Gastrocnemius medialis (tissue), 4 donors: ENCODE data around the gene CXCL13.

Experiments
- POLR2A ChIP-seq, 2 donors: fragments of 450-650 bp; IDR thresholded peaks; one replicate each; pipeline ENCODE4 v1.6.1; 2017; ENCODE audit warnings: antibody characterized with exemption in 2 of 2, mild to moderate bottlenecking in 2 of 2, moderate library complexity in 2 of 2
- TF ChIP-seq, protein P1 (sequence below), 5 experiments: fragments of 450-650 bp in 3 of 5; fragments of 200-600 bp in 2 of 5; sonication (generic) in 2 of 5; IDR thresholded peaks in 4 of 5; conservative IDR thresholded peaks in 1 of 5; 1 replicate in 4 of 5; 2 replicates in 1 of 5; pipeline ENCODE4 v1.5.1; 2016 to 2019; ENCODE audit warnings: antibody characterized with exemption in 5 of 5, mild to moderate bottlenecking in 3 of 5, moderate library complexity in 3 of 5

DNA sequence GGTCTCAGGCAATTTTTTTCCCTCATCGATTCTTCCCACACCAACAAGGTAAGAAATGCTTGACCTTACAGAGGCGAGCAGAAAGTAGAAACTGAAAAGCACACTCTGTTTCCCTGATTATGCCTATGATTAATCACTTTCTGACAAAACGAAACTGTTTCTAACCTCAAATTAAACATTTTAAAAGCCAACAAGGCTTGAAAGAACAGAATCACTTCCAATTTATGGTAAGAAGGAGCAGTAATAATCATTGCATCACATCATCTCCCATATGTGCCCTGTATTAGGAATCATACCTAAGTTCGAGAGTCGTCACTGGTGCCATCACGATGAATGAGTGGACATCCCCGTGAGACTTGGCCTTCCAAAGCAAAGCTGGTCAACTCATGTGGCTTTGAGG is 12.5 kb upstream of the CXCL13 start:
- TF ChIP-seq POLR2A (IDR thresholded peaks at IDR 0.05) = no peak
- TF ChIP-seq, protein P1, sequence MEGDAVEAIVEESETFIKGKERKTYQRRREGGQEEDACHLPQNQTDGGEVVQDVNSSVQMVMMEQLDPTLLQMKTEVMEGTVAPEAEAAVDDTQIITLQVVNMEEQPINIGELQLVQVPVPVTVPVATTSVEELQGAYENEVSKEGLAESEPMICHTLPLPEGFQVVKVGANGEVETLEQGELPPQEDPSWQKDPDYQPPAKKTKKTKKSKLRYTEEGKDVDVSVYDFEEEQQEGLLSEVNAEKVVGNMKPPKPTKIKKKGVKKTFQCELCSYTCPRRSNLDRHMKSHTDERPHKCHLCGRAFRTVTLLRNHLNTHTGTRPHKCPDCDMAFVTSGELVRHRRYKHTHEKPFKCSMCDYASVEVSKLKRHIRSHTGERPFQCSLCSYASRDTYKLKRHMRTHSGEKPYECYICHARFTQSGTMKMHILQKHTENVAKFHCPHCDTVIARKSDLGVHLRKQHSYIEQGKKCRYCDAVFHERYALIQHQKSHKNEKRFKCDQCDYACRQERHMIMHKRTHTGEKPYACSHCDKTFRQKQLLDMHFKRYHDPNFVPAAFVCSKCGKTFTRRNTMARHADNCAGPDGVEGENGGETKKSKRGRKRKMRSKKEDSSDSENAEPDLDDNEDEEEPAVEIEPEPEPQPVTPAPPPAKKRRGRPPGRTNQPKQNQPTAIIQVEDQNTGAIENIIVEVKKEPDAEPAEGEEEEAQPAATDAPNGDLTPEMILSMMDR (IDR thresholded peaks at IDR 0.05 in 4 of 5, conservative IDR thresholded peaks at IDR 0.05 in 1 of 5) = no peak
